DMS153 (cell line): Measurements from ENCODE around the gene MYL11.
"Not testable (repeated sequence)": the region's sequence is repeated elsewhere in the genome, so short reads cannot be mapped to it uniquely, and the experiment has no call there.

ENCODE experiments used
- DNase-seq: peaks from one replicate; lab custom pipeline; 2025; lab: John Stamatoyannopoulos, UW

MYL11 gene

GRCh38 chr16:30374538-30374937 lies at the start of gene MYL11:
Gene MYL11, plus strand, starts transcription at chr16:30374802. Its CDS starts 56 bp downstream, at chr16:30374858.
- DNase-seq = no peak

GRCh38 chr16:30334473-30334989 lies 40.1 kb upstream of the MYL11 start:
- peak; percentile 58 for DNase-seq

GRCh38 chr16:30335028-30335597 lies 39.5 kb upstream of the MYL11 start:
- peak; percentile 56 for DNase-seq

- DNase-seq = no peak
Measured at GRCh38 chr16:30335598-30336474, 38.8 kb upstream of the MYL11 start.

GRCh38 chr16:30337964-30338357 lies 36.6 kb upstream of the MYL11 start:
- DNase-seq = not testable (repeated sequence)

- not testable (repeated sequence) for DNase-seq
Measured at GRCh38 chr16:30338715-30339114, 35.9 kb upstream of the MYL11 start.

GRCh38 chr16:30340621-30341020 lies 34.0 kb upstream of the MYL11 start:
- peak; percentile 43 for DNase-seq

- DNase-seq = not testable (repeated sequence)
Measured at GRCh38 chr16:30341971-30342370, 32.6 kb upstream of the MYL11 start.

- DNase-seq = no peak
Measured at GRCh38 chr16:30342751-30343490, 31.7 kb upstream of the MYL11 start.

GRCh38 chr16:30343491-30343820 lies 31.1 kb upstream of the MYL11 start:
- not testable (repeated sequence) for DNase-seq

- DNase-seq = no peak
Measured at GRCh38 chr16:30346286-30346685, 28.3 kb upstream of the MYL11 start.

GRCh38 chr16:30348113-30348512 lies 26.5 kb upstream of the MYL11 start:
- no peak for DNase-seq

GRCh38 chr16:30348929-30349328 lies 25.7 kb upstream of the MYL11 start:
- no peak for DNase-seq

- no peak for DNase-seq
Measured at GRCh38 chr16:30349675-30350074, 24.9 kb upstream of the MYL11 start.

- DNase-seq = no peak
Measured at GRCh38 chr16:30350134-30350871, 24.3 kb upstream of the MYL11 start.

- no peak for DNase-seq
Measured at GRCh38 chr16:30351001-30351441, 23.6 kb upstream of the MYL11 start.

- no peak for DNase-seq
Measured at GRCh38 chr16:30351586-30352419, 22.8 kb upstream of the MYL11 start.

- DNase-seq = no peak
Measured at GRCh38 chr16:30352488-30353401, 21.9 kb upstream of the MYL11 start.

- DNase-seq = no peak
Measured at GRCh38 chr16:30353438-30354129, 21.0 kb upstream of the MYL11 start.
